Subcutaneous abdominal adipose tissue (tissue), 5 donors: ENCODE results near the gene FAM8A1.

ENCODE experiments used
- H3K27ac ChIP-seq: one replicate; pipeline ENCODE4 v1.7.0; 2013; ENCODE audit warnings: low read depth, mild to moderate bottlenecking, inconsistent platforms, low read length, moderate library complexity
- H3K27me3 ChIP-seq, 5 donors: one replicate each; pipeline ENCODE4 v1.7.0; 2013; ENCODE audit warnings: low read length in 5 of 5, inconsistent platforms in 1 of 5; ENCODE audit not compliant: control insufficient read depth in 5 of 5, insufficient read depth in 4 of 5
- H3K36me3 ChIP-seq, 5 donors: one replicate each; pipeline ENCODE4 v1.7.0; 2013; ENCODE audit warnings: low read length in 5 of 5; ENCODE audit not compliant: control insufficient read depth in 5 of 5, insufficient read depth in 5 of 5
- H3K4me1 ChIP-seq, 5 donors: one replicate each; pipeline ENCODE4 v1.7.0; 2013; ENCODE audit warnings: low read length in 5 of 5, mild to moderate bottlenecking in 3 of 5, moderate library complexity in 1 of 5; ENCODE audit not compliant: control insufficient read depth in 5 of 5, insufficient read depth in 5 of 5
- H3K4me3 ChIP-seq, 5 donors: one replicate each; pipeline ENCODE4 v1.7.0; 2013; ENCODE audit warnings: low read length in 5 of 5, low read depth in 1 of 5
- H3K9ac ChIP-seq, 5 donors: one replicate each; pipeline ENCODE4 v1.7.0; 2013; ENCODE audit warnings: low read length in 5 of 5, mild to moderate bottlenecking in 4 of 5, moderate library complexity in 3 of 5
- H3K9me3 ChIP-seq, 5 donors: one replicate each; pipeline ENCODE4 v1.7.0; 2013; ENCODE audit warnings: low read length in 5 of 5; ENCODE audit not compliant: control insufficient read depth in 5 of 5
- donor health status: healthy.
- donor health status: healthy.
- donor health status: healthy.
- donor health status: healthy.
- donor health status: healthy.

The FAM8A1 gene

GRCh38 chr6:17600527-17601385 is 654 bp downstream of the FAM8A1 start:
- Histone ChIP-seq H3K27me3 (no peaks in the 10 kb centered on the region), H3K9ac (peak overlapping the region; percentile 73 to 93 (median 87)), H3K4me1 (peaks cover 0 to 25% (median 20%) of the 10 kb centered on the region in 5 donors), H3K4me3 (peak overlapping the region; percentile 74 to 92 (median 88)), H3K36me3 (peaks cover 4 to 18% (median 13%) of the 10 kb centered on the region in 5 donors), H3K27ac (peak overlapping the region; percentile 77), H3K9me3 (no peaks in the 10 kb centered on the region)

GRCh38 chr6:17601386-17601703 is 1.2 kb downstream of the FAM8A1 start:
- H3K4me3 ChIP-seq: peak overlapping the region; percentile 74 to 92 (median 88)
- H3K9ac ChIP-seq: peak overlapping the region; percentile 73 to 93 (median 87)
- peaks cover 0 to 25% (median 20%) of the 10 kb centered on the region in 5 donors for H3K4me1 ChIP-seq
- peaks cover 4 to 20% (median 15%) of the 10 kb centered on the region in 5 donors for H3K36me3 ChIP-seq
- H3K27me3 ChIP-seq: no peaks in the 10 kb centered on the region
- H3K9me3 ChIP-seq: no peaks in the 10 kb centered on the region
- H3K27ac ChIP-seq: peak overlapping the region; percentile 77

- Histone ChIP-seq H3K4me1 (peaks cover 0 to 25% (median 20%) of the 10 kb centered on the region in 5 donors), H3K27ac (no peak overlapping the region), H3K9me3 (no peaks in the 10 kb centered on the region), H3K4me3 (no peak overlapping the region), H3K9ac (peak overlapping the region in 1 of 5 donors; percentile 30), H3K27me3 (no peaks in the 10 kb centered on the region), H3K36me3 (peaks cover 13 to 30% (median 24%) of the 10 kb centered on the region in 5 donors)
These were observed 2.8 kb downstream of the FAM8A1 start for GRCh38 chr6:17602888-17603287.

- no peaks in the 10 kb centered on the region for H3K27me3 ChIP-seq
- H3K36me3 ChIP-seq: peaks cover 21 to 39% (median 32%) of the 10 kb centered on the region in 5 donors
- no peaks in the 10 kb centered on the region for H3K9me3 ChIP-seq
- no peak overlapping the region for H3K9ac ChIP-seq
- no peak overlapping the region for H3K27ac ChIP-seq
- H3K4me3 ChIP-seq: no peak overlapping the region
- H3K4me1 ChIP-seq: peaks cover 0 to 7% (median 5%) of the 10 kb centered on the region in 5 donors
These were observed 6.5 kb downstream of the FAM8A1 start for GRCh38 chr6:17606606-17607005.

GRCh38 chr6:17610835-17611234 is 10.7 kb downstream of the FAM8A1 start:
- no peak overlapping the region for H3K27ac ChIP-seq
- H3K27me3 ChIP-seq: no peaks in the 10 kb centered on the region
- H3K9ac ChIP-seq: no peak overlapping the region
- peaks cover 15 to 30% (median 29%) of the 10 kb centered on the region in 5 donors for H3K36me3 ChIP-seq
- no peaks in the 10 kb centered on the region for H3K9me3 ChIP-seq
- H3K4me1 ChIP-seq: no peaks in the 10 kb centered on the region
- H3K4me3 ChIP-seq: no peak overlapping the region

GRCh38 chr6:17612048-17612447 is 11.9 kb downstream of the FAM8A1 start:
- Histone ChIP-seq H3K9me3 (no peaks in the 10 kb centered on the region), H3K4me3 (no peak overlapping the region), H3K27ac (no peak overlapping the region), H3K36me3 (peaks cover 18 to 34% (median 29%) of the 10 kb centered on the region in 5 donors), H3K27me3 (no peaks in the 10 kb centered on the region), H3K9ac (no peak overlapping the region), H3K4me1 (no peaks in the 10 kb centered on the region)

- no peak overlapping the region for H3K4me3 ChIP-seq
- H3K9me3 ChIP-seq: no peaks in the 10 kb centered on the region
- H3K36me3 ChIP-seq: peaks cover 12 to 28% (median 22%) of the 10 kb centered on the region in 5 donors
- H3K27me3 ChIP-seq: no peaks in the 10 kb centered on the region
- H3K9ac ChIP-seq: no peak overlapping the region
- H3K4me1 ChIP-seq: no peaks in the 10 kb centered on the region
- no peak overlapping the region for H3K27ac ChIP-seq
These were observed 15.7 kb downstream of the FAM8A1 start for GRCh38 chr6:17615794-17616193.

GRCh38 chr6:17621003-17621402 is 20.9 kb downstream of the FAM8A1 start:
- Histone ChIP-seq H3K27ac (no peak overlapping the region), H3K4me3 (no peak overlapping the region), H3K9me3 (no peaks in the 10 kb centered on the region), H3K9ac (no peak overlapping the region), H3K4me1 (no peaks in the 10 kb centered on the region), H3K36me3 (peaks cover 21 to 53% (median 43%) of the 10 kb centered on the region in 5 donors), H3K27me3 (no peaks in the 10 kb centered on the region)

- H3K9ac ChIP-seq: no peak overlapping the region
- H3K27me3 ChIP-seq: no peaks in the 10 kb centered on the region
- no peak overlapping the region for H3K4me3 ChIP-seq
- no peak overlapping the region for H3K27ac ChIP-seq
- H3K36me3 ChIP-seq: peaks cover 16 to 56% (median 43%) of the 10 kb centered on the region in 5 donors
- H3K4me1 ChIP-seq: no peaks in the 10 kb centered on the region
- H3K9me3 ChIP-seq: no peaks in the 10 kb centered on the region
These were observed 22.0 kb downstream of the FAM8A1 start for GRCh38 chr6:17622144-17622543.

GRCh38 chr6:17624396-17624795 is 24.3 kb downstream of the FAM8A1 start:
- Histone ChIP-seq H3K9me3 (no peaks in the 10 kb centered on the region), H3K4me1 (no peaks in the 10 kb centered on the region), H3K36me3 (peaks cover 31 to 71% (median 50%) of the 10 kb centered on the region in 5 donors), H3K4me3 (no peak overlapping the region), H3K9ac (no peak overlapping the region), H3K27ac (no peak overlapping the region), H3K27me3 (no peaks in the 10 kb centered on the region)
